GM13976 (cell line): Measurements from ENCODE around the gene TMEM255B.
"Not testable (repeated sequence)": the region's sequence is repeated elsewhere in the genome, so short reads cannot be mapped to it uniquely, and the experiment has no call there.

Experiments
- DNase-seq: peaks from one replicate; pipeline ENCODE4 v3.0.0; 2012; ENCODE audit warnings: low spot score
- in situ Hi-C: fragments of 300-500 bp; cut with MboI; formaldehyde crosslinking; loops from one replicate; pipeline ENCODE4 v1.12.0; 2022; ENCODE audit warnings: low sequenced_read_pairs, mixed read lengths, inconsistent platforms; ENCODE audit not compliant: unreplicated experiment
- TF ChIP-seq, protein P1 (sequence below): IDR thresholded peaks from 2 replicates; pipeline ENCODE4 v1.5.1; 2012; ENCODE audit warnings: borderline replicate concordance, mild to moderate bottlenecking; ENCODE audit not compliant: insufficient read depth; ENCODE audit errors: extremely low read depth, missing control alignments, control extremely low read depth

The TMEM255B gene

DNA sequence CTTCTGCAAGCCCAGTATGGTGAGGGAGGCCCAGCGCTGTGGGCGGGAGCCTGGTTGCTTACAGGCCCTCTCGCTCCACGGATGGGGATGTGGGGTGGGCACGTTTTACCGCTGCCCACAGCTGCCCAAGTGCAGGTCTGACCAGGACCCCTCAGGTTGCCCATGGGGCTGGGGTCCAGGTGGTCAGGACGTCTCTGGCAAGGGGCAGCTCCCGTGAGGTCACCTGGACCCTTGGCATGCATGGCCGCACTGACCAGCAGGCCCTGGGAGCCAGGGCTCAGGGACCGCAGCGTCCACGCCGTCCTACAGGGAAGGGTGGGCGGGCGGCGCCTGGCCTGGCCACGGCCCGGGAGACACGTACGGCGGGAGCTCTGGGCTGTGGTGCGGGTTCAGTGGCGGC lies 72.0 kb downstream of the TMEM255B start:
- no peak for DNase-seq
- TF ChIP-seq, protein P1, sequence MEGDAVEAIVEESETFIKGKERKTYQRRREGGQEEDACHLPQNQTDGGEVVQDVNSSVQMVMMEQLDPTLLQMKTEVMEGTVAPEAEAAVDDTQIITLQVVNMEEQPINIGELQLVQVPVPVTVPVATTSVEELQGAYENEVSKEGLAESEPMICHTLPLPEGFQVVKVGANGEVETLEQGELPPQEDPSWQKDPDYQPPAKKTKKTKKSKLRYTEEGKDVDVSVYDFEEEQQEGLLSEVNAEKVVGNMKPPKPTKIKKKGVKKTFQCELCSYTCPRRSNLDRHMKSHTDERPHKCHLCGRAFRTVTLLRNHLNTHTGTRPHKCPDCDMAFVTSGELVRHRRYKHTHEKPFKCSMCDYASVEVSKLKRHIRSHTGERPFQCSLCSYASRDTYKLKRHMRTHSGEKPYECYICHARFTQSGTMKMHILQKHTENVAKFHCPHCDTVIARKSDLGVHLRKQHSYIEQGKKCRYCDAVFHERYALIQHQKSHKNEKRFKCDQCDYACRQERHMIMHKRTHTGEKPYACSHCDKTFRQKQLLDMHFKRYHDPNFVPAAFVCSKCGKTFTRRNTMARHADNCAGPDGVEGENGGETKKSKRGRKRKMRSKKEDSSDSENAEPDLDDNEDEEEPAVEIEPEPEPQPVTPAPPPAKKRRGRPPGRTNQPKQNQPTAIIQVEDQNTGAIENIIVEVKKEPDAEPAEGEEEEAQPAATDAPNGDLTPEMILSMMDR: no peak
- in situ Hi-C loops: no loop called here

- no peak for DNase-seq
- in situ Hi-C loops: no loop called here
- TF ChIP-seq, protein P1: no peak
Observed at GRCh38 chr13:113832205-113832604, 73.2 kb downstream of the TMEM255B start.

DNA sequence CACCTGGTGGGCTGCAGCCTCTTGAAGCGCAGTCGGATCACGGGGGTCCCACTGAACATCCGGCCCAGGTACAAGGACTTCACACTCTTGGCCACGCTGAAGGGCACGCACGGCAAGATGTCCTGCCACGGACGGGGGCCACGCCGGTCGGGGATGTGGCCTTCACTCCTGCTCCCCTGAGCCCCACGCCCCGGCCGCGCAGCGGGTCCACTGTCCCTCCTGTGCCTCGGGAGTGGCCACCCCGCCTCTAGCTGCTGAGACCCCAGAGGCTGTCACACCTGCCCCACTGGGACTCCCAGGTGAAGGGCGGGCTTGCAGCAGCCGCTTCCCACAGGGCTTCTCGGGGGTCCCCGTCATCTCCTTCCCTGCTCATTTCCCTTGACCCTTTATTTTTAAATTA lies 73.6 kb downstream of the TMEM255B start:
- in situ Hi-C loops: no loop called here
- TF ChIP-seq, protein P1: no peak
- no peak for DNase-seq

- DNase-seq: no peak
- TF ChIP-seq, protein P1: no peak
- in situ Hi-C loops: no loop called here
Observed at GRCh38 chr13:113833111-113833830, 74.2 kb downstream of the TMEM255B start.

DNA sequence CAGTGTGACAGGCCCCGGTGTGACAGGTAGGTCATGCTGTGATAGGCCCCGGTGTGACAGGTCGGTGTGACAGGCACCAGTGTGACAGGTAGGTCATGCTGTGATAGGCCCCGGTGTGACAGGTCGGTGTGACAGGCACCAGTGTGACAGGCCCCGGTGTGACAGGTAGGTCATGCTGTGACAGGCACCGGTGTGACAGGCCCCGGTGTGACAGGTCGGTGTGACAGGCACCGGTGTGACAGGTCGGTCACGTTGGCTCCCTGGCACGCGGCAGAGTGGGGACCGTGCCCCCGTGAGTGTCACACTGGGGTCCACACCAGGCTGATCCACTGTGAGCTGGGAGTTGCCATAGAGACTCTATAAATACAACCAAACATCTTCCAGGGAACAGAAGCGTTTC lies 75.0 kb downstream of the TMEM255B start:
- DNase-seq, in situ Hi-C loops: not testable (repeated sequence)

GRCh38 chr13:113834496-113835200 lies 75.6 kb downstream of the TMEM255B start:
- in situ Hi-C loops: no loop called here
- DNase-seq: no peak
- TF ChIP-seq, protein P1: no peak
